ENCODE results near the gene EBF3. TPM values are rescaled to one million over a fixed set of nuclear protein-coding genes. Genes with fewer than 3 reads are reported as not detected.

EBF3 gene
- total and polyA plus RNA-seq, 2 experiments from 2014 or later: 0.27 to 0.49 TPM

GRCh38 chr10:129895811-129896135 lies 68.3 kb downstream of the EBF3 start:
- Mint-ChIP-seq H3K4me1 (peaks cover 72% of the 10 kb centered on the region), H3K4me3 (no peak overlapping the region), H3K27ac (no peak overlapping the region), H3K36me3 (ENCODE audit: low read depth) (no peaks in the 10 kb centered on the region), H3K9me3 (no peaks in the 10 kb centered on the region), H3K27me3 (ENCODE audit: insufficient read depth, low read depth, poor library complexity) (peaks cover 40% of the 10 kb centered on the region)
- peaks cover 7% of the 10 kb centered on the region; the same call in 1 of the 2 replicates for H3F3A ChIP-seq (replicated peaks; ENCODE audit: low read depth)
- H3K4me2 ChIP-seq: no peak overlapping the region
- no peak overlapping the region for H3K27ac ChIP-seq (ENCODE audit: low read depth)
- no peak overlapping the region for H3K4me3 ChIP-seq
- no peaks in the 10 kb centered on the region for H3K79me2 ChIP-seq (replicated peaks; ENCODE audit: insufficient read depth)
- no peaks in the 10 kb centered on the region; the same call in 1 of the 2 replicates for H4K20me1 ChIP-seq (replicated peaks; ENCODE audit: insufficient read depth)
- no peaks in the 10 kb centered on the region for H3K36me3 ChIP-seq (ENCODE audit: insufficient read depth)
- H3K27me3 ChIP-seq (ENCODE audit: insufficient read depth): no peaks in the 10 kb centered on the region
- no peak overlapping the region for H2AFZ ChIP-seq
- DNase-seq (ENCODE audit: low spot score) (no peak), ATAC-seq (no peak)
- H3K4me1 ChIP-seq (ENCODE audit: insufficient read depth): peaks cover 37% of the 10 kb centered on the region
- TF ChIP-seq, protein P1, sequence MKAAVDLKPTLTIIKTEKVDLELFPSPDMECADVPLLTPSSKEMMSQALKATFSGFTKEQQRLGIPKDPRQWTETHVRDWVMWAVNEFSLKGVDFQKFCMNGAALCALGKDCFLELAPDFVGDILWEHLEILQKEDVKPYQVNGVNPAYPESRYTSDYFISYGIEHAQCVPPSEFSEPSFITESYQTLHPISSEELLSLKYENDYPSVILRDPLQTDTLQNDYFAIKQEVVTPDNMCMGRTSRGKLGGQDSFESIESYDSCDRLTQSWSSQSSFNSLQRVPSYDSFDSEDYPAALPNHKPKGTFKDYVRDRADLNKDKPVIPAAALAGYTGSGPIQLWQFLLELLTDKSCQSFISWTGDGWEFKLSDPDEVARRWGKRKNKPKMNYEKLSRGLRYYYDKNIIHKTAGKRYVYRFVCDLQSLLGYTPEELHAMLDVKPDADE (IDR thresholded peaks at IDR 0.05): no peak
- TF ChIP-seq ZNF114 (CRISPR knock-in tag; IDR thresholded peaks at IDR 0.05) (no peak), STAT1 (IDR thresholded peaks at IDR 0.05; ENCODE audit: unreplicated experiment) (no peak), CREB1 (CRISPR knock-in tag; IDR thresholded peaks at IDR 0.05; ENCODE audit: low read depth) (no peak), NANOG (IDR thresholded peaks at IDR 0.05; ENCODE audit: borderline replicate concordance) (no peak), POLR2AphosphoS5 (IDR thresholded peaks at IDR 0.05; ENCODE audit: low read depth) (no peak), EZH2phosphoT487 (IDR thresholded peaks at IDR 0.05; ENCODE audit: unreplicated experiment) (no peak), ZNF331 (CRISPR knock-in tag; IDR thresholded peaks at IDR 0.05; ENCODE audit: low read depth) (no peak), EZH2 (IDR thresholded peaks at IDR 0.05; ENCODE audit: low read depth, unreplicated experiment) (no peak), JUNB (IDR thresholded peaks at IDR 0.05; ENCODE audit: unreplicated experiment) (no peak), ZNF462 (CRISPR knock-in tag; IDR thresholded peaks at IDR 0.05) (no peak), CTCF (conservative IDR thresholded peaks at IDR 0.05; ENCODE audit: low read depth in 2 of 2) (no peak), REST (IDR thresholded peaks at IDR 0.05; ENCODE audit: unreplicated experiment) (no peak)
- H3K9me2 ChIP-seq (ENCODE audit: insufficient read depth): peaks cover 4% of the 10 kb centered on the region; the same call in 1 of the 2 replicates
